ENCODE measurements around the gene NT5C1A. TPM values are rescaled to one million over a fixed set of nuclear protein-coding genes. Genes with fewer than 3 reads are reported as not detected.

NT5C1A gene
- total RNA-seq, 2 donors from 2014 or later: not detected

DNA sequence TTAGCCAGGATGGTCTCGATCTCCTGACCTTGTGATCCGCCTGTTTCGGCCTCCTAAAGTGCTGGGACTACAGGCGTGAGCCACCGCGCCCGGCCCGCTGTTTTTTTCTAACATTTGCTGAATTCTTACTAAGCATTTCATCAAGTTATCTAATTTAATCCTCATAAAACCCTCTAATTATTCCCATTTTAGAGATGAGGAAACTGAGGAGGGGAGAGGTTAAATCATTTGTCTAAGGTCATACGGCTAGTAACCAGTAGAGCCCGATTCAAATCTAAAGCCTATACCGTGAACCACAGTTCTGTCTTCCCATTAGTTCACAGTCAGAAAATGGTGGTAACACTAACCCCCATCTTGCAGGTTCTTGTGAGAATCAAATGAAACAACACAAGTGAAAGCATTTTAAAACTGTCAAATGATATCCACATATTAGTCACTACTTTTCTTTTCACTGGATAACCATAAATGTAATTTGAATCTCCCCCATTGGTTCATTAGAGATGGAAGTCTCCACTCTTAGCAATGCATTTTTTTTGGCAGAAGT, 43.0 kb downstream of the NT5C1A start:
- peak; percentile 27 for ATAC-seq (replicated peaks)
- H3K36me3 Mint-ChIP-seq (ENCODE audit: low read depth): no peaks in the 10 kb centered on the region

DNA sequence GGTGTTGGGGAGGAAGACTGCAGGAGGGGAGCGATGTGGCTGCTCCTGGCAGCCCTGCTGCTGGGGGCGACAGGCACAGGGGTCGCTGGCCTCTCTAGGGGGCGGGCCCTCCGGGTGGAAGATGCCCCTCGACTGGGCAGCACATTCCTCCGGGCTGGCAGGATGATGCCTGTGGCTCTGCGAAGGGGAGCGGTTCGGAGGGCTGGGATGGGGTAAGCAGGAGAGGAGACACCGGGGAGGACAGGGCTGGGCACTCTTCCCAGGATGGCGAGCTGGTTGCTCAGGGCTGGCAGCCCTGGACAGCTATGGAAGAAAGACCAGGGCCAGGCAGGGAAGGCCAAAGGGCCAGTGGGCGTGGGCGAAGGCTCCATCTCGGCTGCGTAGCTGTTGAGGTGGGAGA, 45.3 kb downstream of the NT5C1A start:
- Mint-ChIP-seq H3K36me3 (ENCODE audit: low read depth) (no peaks in the 10 kb centered on the region), H3K4me1 (peaks cover 13% of the 10 kb centered on the region), H3K27me3 (peaks cover 8% of the 10 kb centered on the region), H3K4me3 (no peak overlapping the region), H3K9me3 (no peaks in the 10 kb centered on the region), H3K27ac (no peak overlapping the region)
- ATAC-seq (replicated peaks): no peak

More for the DNA sequence above, 43.0 kb downstream of the NT5C1A start:
- no peak overlapping the region for H3K27ac Mint-ChIP-seq
- no peak overlapping the region for H3K4me3 Mint-ChIP-seq
- peaks cover 11% of the 10 kb centered on the region for H3K27me3 Mint-ChIP-seq
- no peaks in the 10 kb centered on the region for H3K9me3 Mint-ChIP-seq
- H3K4me1 Mint-ChIP-seq: peaks cover 22% of the 10 kb centered on the region

DNA sequence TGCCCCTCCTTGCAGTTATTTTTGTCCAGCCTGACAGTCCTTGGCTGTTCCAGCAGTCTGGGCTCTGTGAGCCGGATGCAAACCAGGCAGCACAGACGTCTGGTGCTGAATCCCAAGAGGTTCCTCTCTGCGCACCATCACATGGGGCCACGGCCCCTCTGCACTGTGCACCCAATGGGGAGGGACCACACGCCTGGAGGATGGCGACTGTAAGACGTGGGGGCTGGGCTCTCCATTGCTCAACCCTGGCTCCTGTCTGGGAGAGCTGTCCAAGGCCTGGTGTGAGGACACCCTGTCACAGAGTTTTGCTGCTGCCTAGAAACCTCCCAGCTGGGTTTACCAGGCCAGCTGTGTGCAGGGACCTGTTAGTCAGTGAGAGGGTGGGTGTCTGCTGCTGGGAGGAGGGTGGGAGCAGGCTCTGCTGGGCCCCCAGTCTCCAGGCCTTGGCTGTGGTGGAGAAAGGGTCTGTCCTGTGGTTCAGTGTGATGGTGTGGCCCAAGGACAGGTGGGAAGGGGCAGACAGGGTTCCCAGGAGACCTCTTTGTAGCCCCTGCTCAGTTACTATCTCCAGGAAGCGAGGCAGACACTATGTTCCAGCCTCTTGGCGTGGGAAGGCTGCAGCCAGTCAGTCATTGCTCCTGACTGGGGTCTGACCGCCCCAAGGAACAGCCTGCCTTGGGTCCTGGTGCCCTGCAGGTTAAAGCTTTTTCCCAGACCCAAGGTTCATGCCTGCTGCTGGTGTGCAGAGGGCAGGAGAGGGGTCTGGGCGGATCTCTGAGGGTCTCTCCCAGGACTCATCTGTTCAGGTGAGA, 46.2 kb downstream of the NT5C1A start:
- Mint-ChIP-seq H3K9me3 (no peaks in the 10 kb centered on the region), H3K4me1 (peaks cover 4% of the 10 kb centered on the region), H3K36me3 (ENCODE audit: low read depth) (no peaks in the 10 kb centered on the region), H3K27ac (no peak overlapping the region), H3K27me3 (peaks cover 8% of the 10 kb centered on the region), H3K4me3 (no peak overlapping the region)
- no peak for ATAC-seq (replicated peaks)

DNA sequence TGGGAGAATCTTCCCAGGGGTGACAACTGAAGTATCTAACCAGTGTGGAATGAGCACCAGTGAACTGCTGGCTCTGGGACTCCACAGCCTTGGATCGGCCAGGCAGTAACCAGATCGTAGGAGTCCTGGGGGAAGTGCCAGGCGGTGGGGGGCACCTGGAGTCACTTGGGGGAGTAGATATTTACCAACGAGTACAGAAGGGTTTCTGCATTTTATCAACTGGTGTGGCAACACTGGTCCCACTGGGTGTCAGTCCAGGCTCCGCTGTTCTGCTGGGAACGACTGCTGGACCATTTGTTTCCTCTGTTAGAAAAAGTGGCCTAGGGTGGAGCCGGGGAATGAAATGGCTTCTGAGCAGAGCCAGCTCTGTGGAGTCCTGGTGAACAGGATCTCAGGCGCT, 46.9 kb downstream of the NT5C1A start:
- no peak for ATAC-seq (replicated peaks)

DNA sequence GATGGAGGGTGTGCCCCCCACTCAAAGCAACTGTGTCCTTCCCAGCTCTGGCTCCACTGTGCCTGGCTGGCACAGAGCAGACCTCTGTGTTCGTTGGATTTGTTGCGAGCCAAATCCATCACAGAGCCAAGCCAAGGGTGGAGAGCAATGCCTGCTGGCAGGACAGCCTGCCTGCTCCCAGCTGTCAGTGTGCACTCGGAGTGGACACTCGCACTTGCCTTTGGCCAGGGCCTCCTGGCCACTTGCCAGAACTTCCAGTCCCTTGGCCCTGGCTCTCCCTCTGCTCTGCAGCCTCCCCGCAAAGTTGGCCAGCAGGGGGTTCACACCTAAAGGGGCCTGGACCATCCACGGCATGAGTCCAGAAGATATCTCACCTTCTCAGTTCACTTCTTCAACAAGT, 48.9 kb downstream of the NT5C1A start:
- H3K27me3 Mint-ChIP-seq: peaks cover 4% of the 10 kb centered on the region
- ATAC-seq (replicated peaks): no peak
- H3K4me3 Mint-ChIP-seq: no peak overlapping the region
- H3K9me3 Mint-ChIP-seq: no peaks in the 10 kb centered on the region
- H3K36me3 Mint-ChIP-seq (ENCODE audit: low read depth): no peaks in the 10 kb centered on the region
- no peak overlapping the region for H3K27ac Mint-ChIP-seq
- no peaks in the 10 kb centered on the region for H3K4me1 Mint-ChIP-seq

More for the DNA sequence above, 46.9 kb downstream of the NT5C1A start:
- no peaks in the 10 kb centered on the region for H3K9me3 Mint-ChIP-seq
- H3K27ac Mint-ChIP-seq: no peak overlapping the region
- H3K4me1 Mint-ChIP-seq: no peaks in the 10 kb centered on the region
- H3K36me3 Mint-ChIP-seq (ENCODE audit: low read depth): no peaks in the 10 kb centered on the region
- no peak overlapping the region for H3K4me3 Mint-ChIP-seq
- peaks cover 4% of the 10 kb centered on the region for H3K27me3 Mint-ChIP-seq

DNA sequence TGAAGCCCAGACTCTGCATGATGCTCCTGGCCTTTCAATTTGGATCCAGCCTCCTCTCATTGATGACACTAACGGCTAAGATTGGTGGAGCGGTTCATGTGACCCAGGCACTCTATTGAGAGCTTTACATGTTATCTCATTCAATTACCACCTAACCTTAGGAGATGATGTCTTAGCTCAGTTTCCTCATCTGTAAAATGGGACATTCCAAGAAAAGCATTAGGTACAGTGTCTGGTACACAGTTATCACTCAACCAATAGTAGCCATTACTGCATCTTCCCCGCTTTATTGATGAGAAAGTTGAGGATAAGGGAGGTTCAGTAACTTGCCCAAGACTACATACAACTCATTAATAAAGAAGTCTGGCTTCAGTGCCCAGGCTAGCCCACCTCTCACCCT, 49.5 kb downstream of the NT5C1A start:
- Mint-ChIP-seq H3K9me3 (no peaks in the 10 kb centered on the region), H3K27me3 (peaks cover 4% of the 10 kb centered on the region), H3K36me3 (ENCODE audit: low read depth) (no peaks in the 10 kb centered on the region), H3K4me3 (no peak overlapping the region), H3K4me1 (no peaks in the 10 kb centered on the region), H3K27ac (no peak overlapping the region)
- no peak for ATAC-seq (replicated peaks)

DNA sequence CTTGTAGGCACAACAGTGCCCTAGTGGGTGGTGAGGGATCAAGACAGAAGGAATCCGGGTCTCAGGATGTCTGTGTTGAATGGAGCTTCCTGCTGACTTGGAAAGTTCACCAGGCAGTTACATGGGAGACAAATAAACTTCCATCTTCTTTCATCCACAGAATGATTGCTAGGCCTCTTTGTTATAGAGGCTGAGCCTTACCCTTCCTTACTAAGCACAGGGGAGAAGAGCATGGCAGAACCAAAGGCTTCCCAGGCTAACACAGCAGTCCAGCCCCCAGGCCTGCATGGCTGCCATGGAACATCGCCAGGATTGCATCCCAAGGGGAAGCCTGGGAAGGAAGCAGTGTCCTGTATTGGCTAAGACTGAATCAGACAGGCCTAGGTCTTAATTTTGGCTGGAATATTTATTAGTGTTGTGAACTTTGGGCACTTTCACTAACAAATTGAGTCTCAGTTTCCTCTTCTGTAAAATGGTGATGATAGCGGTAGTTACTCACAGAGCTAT, 51.2 kb downstream of the NT5C1A start:
- no peak for ATAC-seq (replicated peaks)
- Mint-ChIP-seq H3K9me3 (no peaks in the 10 kb centered on the region), H3K36me3 (ENCODE audit: low read depth) (no peaks in the 10 kb centered on the region), H3K27ac (no peak overlapping the region), H3K27me3 (peaks cover 4% of the 10 kb centered on the region), H3K4me1 (no peaks in the 10 kb centered on the region), H3K4me3 (no peak overlapping the region)

DNA sequence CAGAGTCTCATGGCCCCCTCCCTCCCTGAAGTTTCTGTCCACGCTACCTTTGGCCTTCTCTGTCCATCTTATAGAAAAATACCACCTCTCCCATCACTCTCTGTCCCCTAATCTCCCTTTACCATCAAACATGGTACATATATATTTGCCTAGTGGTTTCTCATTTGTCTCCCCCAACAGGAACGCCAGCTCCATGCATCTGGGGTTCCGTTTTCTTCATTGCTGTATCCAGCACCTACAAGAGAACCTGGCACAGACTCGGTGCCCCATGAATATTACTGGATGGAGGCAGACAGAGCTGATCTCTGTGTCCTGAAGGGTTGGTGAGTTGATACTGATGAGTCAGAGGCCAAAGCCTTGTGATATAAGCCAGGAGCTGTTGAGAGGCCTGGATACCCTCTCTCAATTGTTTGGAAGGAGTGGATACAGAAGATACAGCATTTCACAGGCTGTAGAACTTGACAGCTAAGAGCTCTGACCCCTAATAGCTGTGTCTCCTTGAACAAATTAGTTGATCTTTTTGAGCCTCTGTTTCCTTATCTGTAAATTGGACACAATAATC, 54.3 kb downstream of the NT5C1A start:
- Mint-ChIP-seq H3K36me3 (ENCODE audit: low read depth) (no peaks in the 10 kb centered on the region), H3K9me3 (no peaks in the 10 kb centered on the region), H3K4me1 (no peaks in the 10 kb centered on the region), H3K27me3 (no peaks in the 10 kb centered on the region), H3K27ac (no peak overlapping the region), H3K4me3 (no peak overlapping the region)
- ATAC-seq (replicated peaks): no peak

DNA sequence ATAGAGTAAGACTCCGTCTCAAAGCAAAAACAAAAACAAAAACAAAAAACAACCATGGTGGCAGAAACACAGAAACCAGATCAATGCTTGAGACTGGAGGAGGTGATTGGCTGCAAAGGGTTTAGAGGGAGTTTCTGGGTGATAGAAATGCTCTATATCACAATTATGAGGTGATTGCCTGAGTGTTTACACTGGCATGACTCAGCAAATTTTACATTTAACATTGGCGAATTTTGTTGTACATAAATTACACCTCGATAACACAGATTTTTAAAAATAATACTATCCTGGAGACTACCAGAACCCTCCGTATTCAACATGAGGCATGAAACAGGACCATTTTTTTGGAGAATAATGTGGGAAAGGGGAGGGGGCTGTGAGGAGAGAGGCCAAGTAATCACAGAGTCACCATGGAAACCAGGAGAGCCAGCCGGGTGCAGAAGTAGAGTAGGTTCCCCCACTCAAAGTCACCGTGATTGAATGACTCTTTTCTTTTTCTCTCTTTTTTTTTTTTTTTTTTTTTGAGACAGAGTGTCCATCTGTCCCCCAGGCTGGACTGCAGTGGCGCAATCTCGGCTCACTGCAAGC, 56.7 kb downstream of the NT5C1A start:
- H3K4me3 Mint-ChIP-seq: no peak overlapping the region
- no peaks in the 10 kb centered on the region for H3K36me3 Mint-ChIP-seq (ENCODE audit: low read depth)
- no peak for ATAC-seq (replicated peaks)
- H3K4me1 Mint-ChIP-seq: no peaks in the 10 kb centered on the region
- no peak overlapping the region for H3K27ac Mint-ChIP-seq
- no peaks in the 10 kb centered on the region for H3K27me3 Mint-ChIP-seq
- no peaks in the 10 kb centered on the region for H3K9me3 Mint-ChIP-seq

DNA sequence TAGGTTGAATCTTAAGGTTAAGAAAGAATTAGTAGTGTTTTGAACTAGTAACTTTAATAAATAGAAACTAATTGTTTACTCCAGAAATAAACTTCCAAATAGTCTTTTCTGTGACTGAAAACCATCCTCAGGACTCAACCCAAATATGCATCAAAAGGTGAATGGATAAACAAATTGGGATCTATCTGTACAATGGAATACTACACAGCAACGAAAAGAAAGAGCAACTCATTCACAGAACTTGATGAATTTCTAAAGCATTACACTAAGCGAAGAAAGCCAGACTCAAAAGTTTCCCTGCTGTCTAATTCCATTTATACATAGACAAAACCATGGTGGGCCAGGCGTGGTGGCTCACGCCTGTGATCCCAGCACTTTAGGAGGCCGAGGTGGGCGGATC, 57.4 kb downstream of the NT5C1A start:
- no peak overlapping the region for H3K27ac Mint-ChIP-seq
- no peaks in the 10 kb centered on the region for H3K36me3 Mint-ChIP-seq (ENCODE audit: low read depth)
- H3K27me3 Mint-ChIP-seq: no peaks in the 10 kb centered on the region
- no peak overlapping the region for H3K4me3 Mint-ChIP-seq
- ATAC-seq (replicated peaks): no peak
- no peaks in the 10 kb centered on the region for H3K9me3 Mint-ChIP-seq
- H3K4me1 Mint-ChIP-seq: peaks cover 2% of the 10 kb centered on the region

DNA sequence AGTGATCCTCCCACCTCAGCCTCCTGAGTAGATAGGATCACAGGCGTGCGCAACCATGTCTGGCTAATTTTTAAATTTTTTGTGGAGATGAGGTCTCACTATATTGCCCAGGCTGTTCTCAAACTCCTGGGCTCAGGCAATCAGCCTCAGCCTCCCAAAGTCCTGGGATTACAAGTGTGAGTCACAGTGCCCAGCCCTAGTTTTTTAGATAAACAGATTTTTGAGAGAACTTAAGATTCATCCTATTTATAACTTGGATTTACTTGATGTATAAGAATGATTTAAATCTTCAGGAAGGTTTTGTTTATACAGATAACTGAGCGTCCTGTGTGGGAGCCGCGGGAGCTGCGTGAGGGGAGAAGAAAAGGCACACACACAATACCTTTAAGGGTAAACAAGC, 58.7 kb downstream of the NT5C1A start:
- Mint-ChIP-seq H3K9me3 (no peaks in the 10 kb centered on the region), H3K27me3 (no peaks in the 10 kb centered on the region), H3K4me3 (no peak overlapping the region), H3K36me3 (ENCODE audit: low read depth) (no peaks in the 10 kb centered on the region), H3K4me1 (peaks cover 4% of the 10 kb centered on the region), H3K27ac (no peak overlapping the region)
- ATAC-seq (replicated peaks): no peak

DNA sequence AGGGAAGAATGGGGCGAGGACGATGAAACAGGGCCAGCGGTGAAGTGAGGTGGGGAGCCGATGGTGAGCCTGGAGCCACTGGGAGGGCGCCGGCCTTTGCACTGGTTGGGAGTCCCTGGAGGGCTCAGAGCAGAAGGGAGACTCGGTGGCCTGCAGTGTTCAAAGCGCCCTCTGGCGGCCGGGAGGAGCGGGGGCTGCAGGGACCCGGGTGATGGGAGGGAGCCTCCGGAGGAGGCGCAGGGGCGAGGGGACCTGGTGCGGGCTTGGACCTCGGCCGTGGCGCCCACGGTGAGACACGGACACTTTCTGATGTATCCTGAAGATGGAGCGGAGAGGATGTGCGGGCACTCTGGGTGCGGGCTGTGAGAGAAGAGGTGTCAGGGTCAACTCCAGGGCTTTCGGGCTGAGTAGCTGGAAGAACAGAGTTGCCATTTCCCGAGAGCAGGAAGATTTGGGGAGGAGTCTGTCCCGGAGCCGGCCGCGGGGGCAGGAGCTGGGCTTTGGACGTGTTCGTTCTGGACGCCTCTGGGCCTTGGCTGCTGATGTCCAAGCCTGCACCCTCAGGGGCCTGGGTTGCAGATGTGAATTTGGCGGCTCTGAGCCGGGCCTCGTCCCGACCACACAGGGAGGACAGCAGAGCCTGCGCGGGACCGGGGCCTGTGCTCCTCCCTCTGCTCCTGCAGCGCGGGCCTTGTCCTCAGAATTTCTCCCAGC, 62.1 kb downstream of the NT5C1A start:
- Mint-ChIP-seq H3K27ac (no peak overlapping the region), H3K9me3 (no peaks in the 10 kb centered on the region), H3K36me3 (ENCODE audit: low read depth) (no peaks in the 10 kb centered on the region), H3K27me3 (no peaks in the 10 kb centered on the region), H3K4me1 (peaks cover 4% of the 10 kb centered on the region), H3K4me3 (no peak overlapping the region)
- peak; percentile 83 for ATAC-seq (replicated peaks)
